HG03108 (cell line): ENCODE results near the gene TCERG1L.

ENCODE experiments used
- ATAC-seq: cut with Tn5 transposase; IDR thresholded peaks from one replicate; pipeline ENCODE4 v1.9.1; 2021; ENCODE audit warnings: moderate library complexity; ENCODE audit not compliant: unreplicated experiment

Gene TCERG1L

GRCh38 chr10:131131726-131132591 is 179.6 kb downstream of the TCERG1L start:
- no peak for ATAC-seq

GRCh38 chr10:131130025-131130424 is 181.5 kb downstream of the TCERG1L start:
- no peak for ATAC-seq

- no peak for ATAC-seq
Observed at GRCh38 chr10:131129544-131129943, 182.0 kb downstream of the TCERG1L start.

- ATAC-seq = no peak
Observed at GRCh38 chr10:131128731-131129130, 182.8 kb downstream of the TCERG1L start.

- no peak for ATAC-seq
Observed at GRCh38 chr10:131127610-131128009, 183.9 kb downstream of the TCERG1L start.

- no peak for ATAC-seq
Observed at GRCh38 chr10:131127138-131127589, 184.4 kb downstream of the TCERG1L start.

- no peak for ATAC-seq
Observed at GRCh38 chr10:131126321-131127137, 185.0 kb downstream of the TCERG1L start.

GRCh38 chr10:131125511-131126225 is 185.9 kb downstream of the TCERG1L start:
- ATAC-seq = no peak

- ATAC-seq = no peak
Observed at GRCh38 chr10:131124945-131125344, 186.6 kb downstream of the TCERG1L start.

- ATAC-seq = no peak
Observed at GRCh38 chr10:131123496-131123895, 188.0 kb downstream of the TCERG1L start.

- no peak for ATAC-seq
Observed at GRCh38 chr10:131121511-131122035, 189.9 kb downstream of the TCERG1L start.

- no peak for ATAC-seq
Observed at GRCh38 chr10:131119626-131120355, 191.7 kb downstream of the TCERG1L start.

- no peak for ATAC-seq
Observed at GRCh38 chr10:131117416-131118212, 193.9 kb downstream of the TCERG1L start.

GRCh38 chr10:131116991-131117375 is 194.5 kb downstream of the TCERG1L start:
- no peak for ATAC-seq

GRCh38 chr10:131116216-131116990 is 195.1 kb downstream of the TCERG1L start:
- no peak for ATAC-seq

- ATAC-seq = no peak
Observed at GRCh38 chr10:131115801-131116200, 195.7 kb downstream of the TCERG1L start.

GRCh38 chr10:131115321-131115720 is 196.2 kb downstream of the TCERG1L start:
- no peak for ATAC-seq

- ATAC-seq = no peak
Observed at GRCh38 chr10:131114846-131115245, 196.7 kb downstream of the TCERG1L start.
